NCI-H2081 treated with DMSO at 0.1 percent for 48 hours (cell line): ENCODE measurements around the gene TAGLN.
"Not testable (repeated sequence)": the region's sequence is repeated elsewhere in the genome, so short reads cannot be mapped to it uniquely, and the experiment has no call there.

Experiments used
- DNase-seq: peaks from one replicate; lab custom pipeline; 2025; lab: John Stamatoyannopoulos, UW

Gene TAGLN

GRCh38 chr11:117180661-117181585, 18.2 kb upstream of the TAGLN start:
- DNase-seq = no peak

- DNase-seq = no peak
Measured at GRCh38 chr11:117181586-117182550, 17.3 kb upstream of the TAGLN start.

- DNase-seq = no peak
Measured at GRCh38 chr11:117182551-117182935, 16.6 kb upstream of the TAGLN start.

GRCh38 chr11:117183178-117183577, 16.0 kb upstream of the TAGLN start:
- not testable (repeated sequence) for DNase-seq

GRCh38 chr11:117183724-117184349, 15.3 kb upstream of the TAGLN start:
- DNase-seq = no peak

- DNase-seq = no peak
Measured at GRCh38 chr11:117185736-117186430, 13.3 kb upstream of the TAGLN start.

- no peak for DNase-seq
Measured at GRCh38 chr11:117186431-117186761, 12.8 kb upstream of the TAGLN start.

- DNase-seq = no peak
Measured at GRCh38 chr11:117187007-117187406, 12.2 kb upstream of the TAGLN start.

GRCh38 chr11:117187428-117187798, 11.8 kb upstream of the TAGLN start:
- no peak for DNase-seq

GRCh38 chr11:117187799-117188481, 11.2 kb upstream of the TAGLN start:
- DNase-seq = no peak

GRCh38 chr11:117188620-117189081, 10.5 kb upstream of the TAGLN start:
- DNase-seq = no peak

GRCh38 chr11:117189191-117189940, 9.8 kb upstream of the TAGLN start:
- no peak for DNase-seq

GRCh38 chr11:117189941-117190544, 9.1 kb upstream of the TAGLN start:
- DNase-seq = no peak

GRCh38 chr11:117191680-117192400, 7.3 kb upstream of the TAGLN start:
- DNase-seq = no peak

- no peak for DNase-seq
Measured at GRCh38 chr11:117192401-117192875, 6.7 kb upstream of the TAGLN start.

- DNase-seq = no peak
Measured at GRCh38 chr11:117193130-117194020, 5.8 kb upstream of the TAGLN start.

- no peak for DNase-seq
Measured at GRCh38 chr11:117194267-117194666, 4.9 kb upstream of the TAGLN start.

GRCh38 chr11:117195258-117195657, 3.9 kb upstream of the TAGLN start:
- no peak for DNase-seq
